Upper lobe of left lung (tissue), 4 donors: ENCODE measurements around the gene SMCHD1.

ENCODE experiments used
- CTCF ChIP-seq, 6 experiments: fragments of 450-650 bp in 4 of 6; fragments of 200-600 bp in 2 of 6; sonication (generic) in 2 of 6; IDR thresholded peaks; one replicate each; pipeline ENCODE4 v1.5.1; 2016 to 2019; ENCODE audit warnings: antibody characterized with exemption in 6 of 6
- EP300 ChIP-seq, 4 donors: sonication (generic); formaldehyde crosslinking; IDR thresholded peaks; one replicate each; pipeline ENCODE4 v1.5.1; 2017; ENCODE audit warnings: antibody characterized with exemption in 4 of 4, control low read depth in 2 of 4
- POLR2A ChIP-seq, 4 donors: fragments of 450-650 bp; IDR thresholded peaks; one replicate each; pipeline ENCODE4 v1.5.1; 2016 to 2017; ENCODE audit warnings: antibody characterized with exemption in 4 of 4, mild to moderate bottlenecking in 2 of 4
- POLR2AphosphoS5 ChIP-seq, 2 donors: sonication (generic); formaldehyde crosslinking; IDR thresholded peaks; one replicate each; pipeline ENCODE4 v1.5.1; 2017; ENCODE audit warnings: antibody characterized with exemption in 2 of 2

DNA sequence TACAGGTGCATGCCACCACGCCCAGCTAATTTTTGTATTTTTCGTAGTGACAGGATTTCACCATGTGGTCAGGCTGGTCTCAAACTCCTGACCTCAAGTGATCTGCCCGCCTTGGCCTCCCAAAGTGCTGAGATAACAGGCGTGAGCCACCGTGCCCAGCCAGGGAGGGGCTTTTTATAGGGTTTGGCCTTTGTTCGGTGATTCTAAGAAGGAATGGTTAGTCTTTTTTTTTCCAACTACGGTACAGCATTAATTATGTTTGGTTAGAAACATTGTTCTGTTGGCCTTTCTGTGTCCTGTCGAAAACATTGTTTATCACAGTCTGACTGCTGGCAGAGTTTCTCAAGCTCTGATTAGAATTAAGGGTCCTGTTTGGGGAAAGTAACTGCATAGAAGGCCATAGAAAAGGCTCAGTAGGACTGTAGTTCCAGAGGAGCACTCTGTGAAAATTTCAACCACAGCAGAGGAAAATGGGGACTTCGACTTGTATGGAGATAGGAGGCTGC, 19.3 kb upstream of the SMCHD1 start:
- TF ChIP-seq CTCF (IDR thresholded peaks at IDR 0.05) (no peak), POLR2AphosphoS5 (IDR thresholded peaks at IDR 0.05) (no peak), POLR2A (IDR thresholded peaks at IDR 0.05) (no peak), EP300 (IDR thresholded peaks at IDR 0.05) (no peak)
